Activated CD4-positive, alpha-beta T cell treated with anti-CD3 and anti-CD28 coated beads for 36 hours (primary cell): Measurements from ENCODE around the gene SYNPO. TPM values are rescaled to one million over a fixed set of nuclear protein-coding genes. Genes with fewer than 3 reads are reported as not detected.

Source experiments
- ATAC-seq: fragments of 200-7000 bp; cut with Tn5 transposase; one replicate; pipeline ENCODE4 v1.10.0; 2021; ENCODE audit warnings: mild to moderate bottlenecking, moderate library complexity
- CTCF ChIA-PET: fragments of 350-600 bp; sonication (Branson Sonifier 250); formaldehyde crosslinking; loops from one replicate; lab custom pipeline; 2021; ENCODE audit warnings: antibody characterized with exemption; lab: Charles Lee
- POLR2A ChIA-PET: fragments of 350-600 bp; sonication (Branson Sonifier 250); formaldehyde crosslinking; loops from one replicate; lab custom pipeline; 2021; ENCODE audit warnings: antibody characterized with exemption, inconsistent platforms; lab: Charles Lee
- DNase-seq: peaks from one replicate; pipeline ENCODE4 v3.0.0-alpha.2; 2020
- H3K27ac Mint-ChIP-seq: one replicate; pipeline ENCODE4 v1.8.0; 2021; ENCODE audit warnings: mixed read lengths
- H3K27me3 Mint-ChIP-seq: one replicate; pipeline ENCODE4 v1.8.0; 2021; ENCODE audit warnings: mixed read lengths
- H3K36me3 Mint-ChIP-seq: one replicate; pipeline ENCODE4 v1.8.0; 2021; ENCODE audit warnings: low read depth, mixed read lengths
- H3K4me1 Mint-ChIP-seq: one replicate; pipeline ENCODE4 v1.8.0; 2021; ENCODE audit warnings: mixed read lengths
- H3K4me3 Mint-ChIP-seq: one replicate; pipeline ENCODE4 v1.8.0; 2021; ENCODE audit warnings: mild to moderate bottlenecking, moderate library complexity, mixed read lengths
- H3K9me3 Mint-ChIP-seq: one replicate; pipeline ENCODE4 v1.8.0; 2021; ENCODE audit warnings: low read depth, mixed read lengths
- intact Hi-C, 2 experiments: fragments of 100-400 bp; cut with DNase I in 1 of 2; cut with micrococcal nuclease in 1 of 2; formaldehyde crosslinking; loops; one replicate each; pipeline versions ENCODE4 v1.14.2 to v1.15.1; 2022 to 2024; cut with DNase I, micrococcal nuclease
- total RNA-seq, 2 experiments: library from RNA; stranded (reverse); gene quantifications; one replicate each; pipeline ENCODE4 v1.2.3, GENCODE V29; 2021

Gene SYNPO
- total RNA-seq, 2 experiments from 2014 or later: 0.11 to 0.14 TPM

GRCh38 chr5:150674341-150674821 lies 33.9 kb downstream of the SYNPO start:
- peaks cover 13% of the 10 kb centered on the region for H3K27me3 Mint-ChIP-seq
- DNase-seq (no peak), ATAC-seq (no peak)
- intact Hi-C loops: loop anchor here in 1 of 2 experiments (5.0 kb wide), 1 partner anchor 112 kb away; no protein-coding TSS in a partner anchor
- ChIA-PET CTCF (interaction anchor here (0.6 to 1.7 kb wide), 2 partner anchors 17 to 142 kb away, joined by 4 read pairs; no protein-coding TSS in a partner anchor), POLR2A (no interaction called here)
- no peaks in the 10 kb centered on the region for H3K9me3 Mint-ChIP-seq
- H3K4me1 Mint-ChIP-seq: no peaks in the 10 kb centered on the region
- H3K4me3 Mint-ChIP-seq: no peak overlapping the region
- H3K27ac Mint-ChIP-seq: no peak overlapping the region
- no peaks in the 10 kb centered on the region for H3K36me3 Mint-ChIP-seq

DNA sequence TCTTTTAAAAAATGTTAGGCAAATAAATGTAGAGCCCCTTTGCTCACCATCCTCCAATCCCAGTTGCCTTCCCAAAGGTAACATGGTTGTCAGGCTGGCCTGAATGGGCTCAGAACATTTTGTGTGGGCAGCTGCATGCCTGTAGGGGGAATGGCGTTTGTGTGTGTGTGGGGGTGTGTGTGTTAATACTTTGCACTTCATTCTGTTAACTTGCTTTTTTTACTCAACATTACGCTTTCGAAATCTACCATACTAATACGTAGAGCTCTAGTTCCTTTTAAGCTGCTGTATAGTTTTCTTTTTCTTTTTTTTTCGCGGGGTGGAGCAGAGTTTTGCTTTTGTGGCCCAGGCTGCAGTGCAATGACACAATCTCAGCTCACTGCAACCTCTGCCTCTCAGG lies 34.6 kb downstream of the SYNPO start:
- DNase-seq: no peak
- Mint-ChIP-seq H3K36me3 (peaks cover 2% of the 10 kb centered on the region), H3K27me3 (peaks cover 10% of the 10 kb centered on the region), H3K4me1 (no peaks in the 10 kb centered on the region), H3K4me3 (no peak overlapping the region), H3K27ac (no peak overlapping the region), H3K9me3 (no peaks in the 10 kb centered on the region)
- ChIA-PET CTCF (interaction anchor here (0.8 to 1.7 kb wide), 3 partner anchors 18 to 171 kb away, joined by 3 to 4 read pairs (median 4); partner anchors contain the start of gene IRGM), POLR2A (no interaction called here)
- intact Hi-C loops: no loop called here
- no peak for ATAC-seq

DNA sequence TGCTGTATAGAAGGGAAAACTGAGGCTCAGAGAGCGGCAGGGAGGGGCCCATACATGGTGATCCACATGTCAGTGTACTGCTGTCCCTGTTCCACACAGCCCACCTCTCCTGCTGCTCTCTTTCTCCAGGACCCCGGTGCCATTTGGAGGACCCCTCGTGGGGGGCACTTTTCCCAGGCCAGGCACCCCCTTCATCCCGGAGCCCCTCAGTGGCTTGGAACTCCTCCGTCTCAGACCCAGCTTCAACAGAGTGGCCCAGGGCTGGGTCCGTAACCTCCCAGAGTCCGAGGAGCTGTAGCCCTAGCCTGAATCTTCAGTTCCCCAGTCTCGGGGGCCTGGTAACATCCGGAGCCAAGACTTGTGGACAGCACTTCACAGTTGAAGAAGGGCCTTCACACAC lies 36.1 kb downstream of the SYNPO start:
- peaks cover 6% of the 10 kb centered on the region for H3K36me3 Mint-ChIP-seq
- H3K27me3 Mint-ChIP-seq: no peaks in the 10 kb centered on the region
- H3K4me3 Mint-ChIP-seq: no peak overlapping the region
- H3K4me1 Mint-ChIP-seq: no peaks in the 10 kb centered on the region
- ATAC-seq (no peak), DNase-seq (no peak)
- intact Hi-C loops: no loop called here
- ChIA-PET CTCF (no interaction called here), POLR2A (no interaction called here)
- H3K27ac Mint-ChIP-seq: no peak overlapping the region
- no peaks in the 10 kb centered on the region for H3K9me3 Mint-ChIP-seq

GRCh38 chr5:150689120-150689519 lies 48.7 kb downstream of the SYNPO start:
- Mint-ChIP-seq H3K9me3 (no peaks in the 10 kb centered on the region), H3K27me3 (no peaks in the 10 kb centered on the region), H3K4me3 (no peak overlapping the region), H3K36me3 (peaks cover 38% of the 10 kb centered on the region), H3K4me1 (no peaks in the 10 kb centered on the region), H3K27ac (no peak overlapping the region)
- ATAC-seq: no peak
- ChIA-PET CTCF (interaction anchor here (0.9 to 1.4 kb wide), 2 partner anchors 12 to 18 kb away, joined by 5 to 8 read pairs; partner anchors contain the start of gene RBM22), POLR2A (no interaction called here)
- intact Hi-C loops: no loop called here
- no peak for DNase-seq

- Mint-ChIP-seq H3K36me3 (peaks cover 49% of the 10 kb centered on the region), H3K27ac (no peak overlapping the region), H3K27me3 (no peaks in the 10 kb centered on the region), H3K9me3 (no peaks in the 10 kb centered on the region), H3K4me3 (no peak overlapping the region), H3K4me1 (no peaks in the 10 kb centered on the region)
- CTCF ChIA-PET: interaction anchor here (0.7 to 1.3 kb wide), 4 partner anchors 45 to 829 kb away, joined by 3 read pairs; no protein-coding TSS in a partner anchor
- ATAC-seq: no peak
- DNase-seq: no peak
- POLR2A ChIA-PET: interaction anchor here (0.6 to 2.8 kb wide), 4 partner anchors 10 to 157 kb away, joined by 4 to 15 read pairs (median 8); partner anchors contain the start of gene RBM22
- intact Hi-C loops: no loop called here
These were observed 50.3 kb downstream of the SYNPO start for GRCh38 chr5:150690760-150691159.

DNA sequence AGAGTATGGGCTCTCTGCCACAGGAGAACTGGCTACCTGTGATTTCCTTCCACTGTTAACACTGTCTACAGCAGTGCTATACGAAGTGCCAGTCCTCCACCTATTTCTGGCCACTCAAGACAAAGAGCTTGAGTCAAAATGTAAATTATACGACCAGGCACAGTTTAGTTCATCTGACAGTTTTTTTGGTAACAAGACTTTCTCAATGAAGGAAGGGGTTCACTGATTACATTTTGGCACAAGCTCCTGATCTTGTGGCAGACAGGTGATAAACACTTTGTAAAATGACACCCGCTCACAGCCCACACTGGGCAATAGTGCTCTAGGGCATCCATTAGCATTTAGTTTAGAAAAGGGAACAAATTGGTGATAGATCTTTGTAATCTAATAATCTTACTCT lies 51.8 kb downstream of the SYNPO start:
- CTCF ChIA-PET: interaction anchor here (0.7 kb wide), 1 partner anchor 414 kb away, joined by 5 read pairs; no protein-coding TSS in a partner anchor
- no peak for ATAC-seq
- no peak overlapping the region for H3K27ac Mint-ChIP-seq
- POLR2A ChIA-PET: interaction anchor here (0.6 to 2.8 kb wide), 4 partner anchors 9 to 91 kb away, joined by 3 to 15 read pairs (median 4); partner anchors contain the start of gene RBM22
- no peaks in the 10 kb centered on the region for H3K27me3 Mint-ChIP-seq
- H3K4me3 Mint-ChIP-seq: no peak overlapping the region
- H3K9me3 Mint-ChIP-seq: no peaks in the 10 kb centered on the region
- H3K36me3 Mint-ChIP-seq: peaks cover 56% of the 10 kb centered on the region
- intact Hi-C loops: no loop called here
- no peaks in the 10 kb centered on the region for H3K4me1 Mint-ChIP-seq
- DNase-seq: no peak

GRCh38 chr5:150694612-150695011 lies 54.2 kb downstream of the SYNPO start:
- H3K4me1 Mint-ChIP-seq: peaks cover 13% of the 10 kb centered on the region
- no peak overlapping the region for H3K4me3 Mint-ChIP-seq
- intact Hi-C loops: no loop called here
- H3K36me3 Mint-ChIP-seq: peaks cover 58% of the 10 kb centered on the region
- H3K27me3 Mint-ChIP-seq: no peaks in the 10 kb centered on the region
- CTCF ChIA-PET: interaction anchor here (0.6 to 1.7 kb wide), 2 partner anchors 9 to 85 kb away, joined by 3 read pairs; no protein-coding TSS in a partner anchor
- POLR2A ChIA-PET: no interaction called here
- ATAC-seq (no peak), DNase-seq (no peak)
- H3K27ac Mint-ChIP-seq: no peak overlapping the region
- H3K9me3 Mint-ChIP-seq: no peaks in the 10 kb centered on the region

DNA sequence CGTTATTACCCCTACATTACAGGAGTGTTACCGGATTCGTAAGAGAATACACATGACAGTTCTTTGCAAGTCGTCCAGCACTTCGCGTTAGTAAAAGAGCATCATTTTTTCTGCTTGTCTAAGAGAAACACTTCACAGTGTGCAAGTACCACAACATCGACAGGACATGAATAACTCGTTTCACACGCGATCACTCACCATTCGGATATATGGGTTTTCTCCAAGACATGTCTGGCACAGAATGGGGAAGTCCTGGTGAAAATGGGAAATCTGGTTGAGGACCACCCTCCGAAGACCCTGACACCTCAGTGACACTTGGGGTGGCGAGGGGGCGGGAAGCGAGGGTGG lies 59.8 kb downstream of the SYNPO start:
- intact Hi-C loops: loop anchor here (1.0 to 5.0 kb wide), 9 partner anchors 79 to 512 kb away; partner anchors contain the start of genes CD74 (in 1 of the 2), RPS14 (in 1 of the 2), SMIM3 (in 1 of the 2) and TNIP1 (in 1 of the 2)
- Mint-ChIP-seq H3K27me3 (no peaks in the 10 kb centered on the region), H3K27ac (no peak overlapping the region), H3K9me3 (no peaks in the 10 kb centered on the region), H3K36me3 (peaks cover 23% of the 10 kb centered on the region), H3K4me3 (no peak overlapping the region), H3K4me1 (peaks cover 15% of the 10 kb centered on the region)
- ChIA-PET POLR2A (interaction anchor here (0.6 to 2.7 kb wide), 6 partner anchors 9 to 251 kb away, joined by 3 to 20 read pairs (median 4); partner anchors contain the start of genes IRGM and RPS14), CTCF (interaction anchor here (0.6 to 4.3 kb wide), 24 partner anchors 9 to 147 kb away, joined by 3 to 26 read pairs (median 4); partner anchors contain the start of genes DCTN4, IRGM, MYOZ3 and SMIM3)
- DNase-seq (no peak), ATAC-seq (peak; percentile 10)

- peaks cover 19% of the 10 kb centered on the region for H3K36me3 Mint-ChIP-seq
These were observed 60.3 kb downstream of the SYNPO start, which contains the start of gene RBM22 for GRCh38 chr5:150700594-150701377. Gene RBM22, minus strand, starts transcription at chr5:150701062. Its CDS starts 77 bp downstream, at chr5:150700985.

GRCh38 chr5:150703762-150704161 lies 63.3 kb downstream of the SYNPO start:
- CTCF ChIA-PET: interaction anchor here (0.8 to 1.5 kb wide), 5 partner anchors 9 to 411 kb away, joined by 3 to 5 read pairs (median 3); partner anchors contain the start of gene IRGM
- intact Hi-C loops: loop anchor here (5.0 kb wide), 2 partner anchors 141 to 509 kb away; no protein-coding TSS in a partner anchor
- H3K9me3 Mint-ChIP-seq: no peaks in the 10 kb centered on the region
- H3K4me1 Mint-ChIP-seq: peaks cover 9% of the 10 kb centered on the region
- H3K27ac Mint-ChIP-seq: no peak overlapping the region
- peaks cover 6% of the 10 kb centered on the region for H3K36me3 Mint-ChIP-seq
- POLR2A ChIA-PET: interaction anchor here (0.6 to 1.6 kb wide), 3 partner anchors 12 to 143 kb away, joined by 3 to 6 read pairs (median 4); partner anchors contain the start of gene IRGM
- no peaks in the 10 kb centered on the region for H3K27me3 Mint-ChIP-seq
- no peak for DNase-seq
- no peak overlapping the region for H3K4me3 Mint-ChIP-seq
- no peak for ATAC-seq

More at GRCh38 chr5:150700594-150701377, 60.3 kb downstream of the SYNPO start, which contains the start of gene RBM22:
- ChIA-PET POLR2A (interaction anchor here (0.6 to 2.7 kb wide), 12 partner anchors 10 to 251 kb away, joined by 3 to 20 read pairs (median 6); partner anchors contain the start of genes IRGM and RPS14), CTCF (interaction anchor here (0.5 to 4.3 kb wide), 34 partner anchors 8 to 304 kb away, joined by 3 to 26 read pairs (median 4); partner anchors contain the start of genes DCTN4, IRGM and SMIM3)
- intact Hi-C loops: loop anchor here (1.0 to 5.0 kb wide), 14 partner anchors 58 to 700 kb away; partner anchors contain the start of genes RPS14 (in 2 of the 2), CD74 (in 1 of the 2), HMGXB3 (in 1 of the 2) and SMIM3 (in 1 of the 2)
- H3K27ac Mint-ChIP-seq: no peak within 1 kb of the TSS
- ATAC-seq: peak; percentile 95
- no peaks in the 10 kb centered on the region for H3K9me3 Mint-ChIP-seq
- H3K27me3 Mint-ChIP-seq: no peaks in the 10 kb centered on the region
- peaks cover 15% of the 10 kb centered on the region for H3K4me1 Mint-ChIP-seq
- DNase-seq: peak; percentile 95
- H3K4me3 Mint-ChIP-seq: no peak within 1 kb of the TSS
